ENCODE data around the gene MTMR3.

The MTMR3 gene

DNA sequence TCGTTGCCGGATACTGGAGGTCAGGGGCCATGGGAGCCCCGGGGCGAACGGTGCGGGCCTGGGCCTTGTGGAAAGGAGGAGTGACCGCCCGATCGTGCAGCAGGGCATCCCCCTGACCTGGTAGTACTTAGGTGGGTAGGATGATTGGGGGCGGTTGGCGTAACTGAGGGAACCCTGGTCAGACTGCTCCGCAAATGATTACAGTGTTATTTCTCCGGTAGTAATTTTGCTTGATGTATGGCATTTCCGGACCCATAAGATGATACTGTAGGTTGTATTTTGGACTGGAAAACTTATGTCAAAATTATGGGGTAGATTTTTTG, 762 bp downstream of the MTMR3 start:
- peak; percentile 18 for DNase-seq (ENCODE audit: low read depth)
- no peak for TF ChIP-seq CTCF (IDR thresholded peaks at IDR 0.05; ENCODE audit: insufficient read depth, low read depth, low read length, missing control alignments)
- peak overlapping the region; percentile 85 for H3K4me3 ChIP-seq (ENCODE audit: low read length)

DNA sequence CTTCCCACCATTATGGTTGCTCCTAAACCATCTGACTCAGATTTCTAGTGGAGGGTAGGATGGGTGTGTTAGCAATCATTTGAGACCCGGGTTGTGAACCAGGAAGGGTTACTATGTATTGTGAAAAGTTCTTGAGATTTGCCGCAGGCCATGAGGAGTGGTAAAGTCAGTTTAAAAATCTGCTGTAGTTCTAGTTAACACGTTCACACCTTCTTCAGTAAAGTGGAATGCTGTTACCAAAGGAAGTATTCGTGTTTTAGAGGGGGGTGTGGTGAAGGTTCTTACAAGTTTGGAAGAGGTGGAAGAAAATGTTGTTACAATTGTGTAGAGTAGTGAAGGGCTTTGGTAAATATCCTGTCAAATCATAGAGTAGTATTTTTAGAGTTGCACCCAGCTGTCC, 2.6 kb downstream of the MTMR3 start:
- H3K4me3 ChIP-seq (ENCODE audit: low read length) = no peak overlapping the region
- no peak for TF ChIP-seq CTCF (IDR thresholded peaks at IDR 0.05; ENCODE audit: insufficient read depth, low read depth, low read length, missing control alignments)
- DNase-seq (ENCODE audit: low read depth) = peak; percentile 76

DNA sequence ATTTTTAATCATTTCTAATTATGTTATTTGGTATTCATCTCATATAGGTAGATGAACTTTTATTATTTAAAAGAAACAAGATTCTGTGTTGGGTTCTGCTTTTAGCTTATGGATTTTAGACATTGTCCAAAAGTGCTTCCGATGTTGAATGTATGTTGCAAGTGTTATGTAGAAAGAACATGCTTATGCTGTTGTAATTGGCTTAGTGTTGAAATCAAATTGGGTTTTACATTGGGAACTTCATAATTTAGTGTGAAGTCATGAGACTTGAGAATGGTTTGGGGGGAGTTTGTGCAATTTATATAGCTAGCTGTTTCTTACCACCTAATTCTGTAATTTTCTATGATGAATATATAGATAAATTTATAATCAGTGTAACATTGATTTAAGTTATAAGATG, 3.6 kb downstream of the MTMR3 start:
- no peak for DNase-seq (ENCODE audit: low read depth)
- H3K4me3 ChIP-seq (ENCODE audit: low read length) = no peak overlapping the region
- TF ChIP-seq CTCF (IDR thresholded peaks at IDR 0.05; ENCODE audit: insufficient read depth, low read depth, low read length, missing control alignments) = no peak

GRCh38 chr22:29887358-29887757, 4.4 kb downstream of the MTMR3 start:
- no peak for DNase-seq (ENCODE audit: low read depth)
- TF ChIP-seq CTCF (IDR thresholded peaks at IDR 0.05; ENCODE audit: insufficient read depth, low read depth, low read length, missing control alignments) = no peak
- no peak overlapping the region for H3K4me3 ChIP-seq (ENCODE audit: low read length)

DNA sequence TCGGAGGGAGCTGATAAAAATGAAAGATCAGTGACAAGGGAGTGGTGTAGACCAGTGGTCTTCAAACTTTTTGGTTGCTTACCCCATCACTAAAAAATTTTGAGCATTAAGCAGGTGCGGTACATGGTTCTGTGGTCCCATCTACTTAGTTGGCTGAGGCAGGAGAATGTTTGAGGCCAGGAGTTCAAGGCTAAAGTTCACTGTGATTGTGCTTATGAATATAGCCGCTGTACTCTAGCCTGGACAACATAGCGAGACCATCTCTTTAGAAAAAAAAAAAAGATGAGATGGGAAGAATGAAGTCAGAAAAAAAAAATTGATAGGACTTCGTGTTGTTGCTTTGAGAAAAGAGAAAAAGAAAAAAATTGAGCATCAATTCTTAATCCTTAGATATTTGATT, 7.8 kb downstream of the MTMR3 start:
- no peak for TF ChIP-seq CTCF (IDR thresholded peaks at IDR 0.05; ENCODE audit: insufficient read depth, low read depth, low read length, missing control alignments)
- DNase-seq (ENCODE audit: low read depth) = no peak
- no peak overlapping the region for H3K4me3 ChIP-seq (ENCODE audit: low read length)

DNA sequence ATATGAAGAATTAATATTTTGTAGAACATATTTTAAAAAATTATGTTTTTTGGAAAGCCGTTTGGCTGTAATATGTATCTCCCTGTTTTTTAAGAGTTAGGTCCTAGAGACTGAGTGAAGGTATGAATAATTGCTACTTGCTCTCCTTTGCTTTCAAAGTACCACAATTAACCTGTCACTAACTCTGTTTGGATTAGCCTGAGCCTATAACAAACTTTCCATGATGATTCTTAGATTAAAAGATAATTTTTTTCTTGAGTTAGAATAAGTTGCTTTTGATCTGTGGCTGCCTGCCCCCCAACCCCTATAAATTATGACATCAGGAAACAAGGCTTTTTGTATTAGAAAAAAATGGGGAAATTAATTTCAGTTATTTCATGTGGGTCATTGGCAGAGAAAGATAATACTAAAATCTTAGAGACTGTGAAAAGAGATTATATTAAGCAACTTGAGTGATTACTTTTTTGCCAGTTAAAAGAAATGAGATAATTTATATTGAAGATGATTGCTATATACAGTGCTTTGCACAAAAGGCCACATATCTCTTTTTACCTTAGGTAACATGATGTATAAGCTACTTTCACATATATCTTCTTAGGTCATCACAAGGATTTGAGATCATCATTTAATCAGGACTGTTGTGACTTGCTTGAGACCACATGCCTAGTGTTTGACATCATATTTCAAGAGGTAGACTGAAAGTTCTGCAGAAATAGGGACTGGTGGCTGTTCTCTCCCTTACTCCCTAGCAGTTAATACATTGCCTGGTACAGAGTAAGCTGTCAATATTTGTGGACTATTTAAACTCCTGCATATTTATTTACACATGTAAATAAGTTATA, 9.6 kb downstream of the MTMR3 start:
- H3K4me3 ChIP-seq (ENCODE audit: low read length) = no peak overlapping the region
- TF ChIP-seq CTCF (IDR thresholded peaks at IDR 0.05; ENCODE audit: insufficient read depth, low read depth, low read length, missing control alignments) = no peak
- peak; percentile 14 for DNase-seq (ENCODE audit: low read depth)

DNA sequence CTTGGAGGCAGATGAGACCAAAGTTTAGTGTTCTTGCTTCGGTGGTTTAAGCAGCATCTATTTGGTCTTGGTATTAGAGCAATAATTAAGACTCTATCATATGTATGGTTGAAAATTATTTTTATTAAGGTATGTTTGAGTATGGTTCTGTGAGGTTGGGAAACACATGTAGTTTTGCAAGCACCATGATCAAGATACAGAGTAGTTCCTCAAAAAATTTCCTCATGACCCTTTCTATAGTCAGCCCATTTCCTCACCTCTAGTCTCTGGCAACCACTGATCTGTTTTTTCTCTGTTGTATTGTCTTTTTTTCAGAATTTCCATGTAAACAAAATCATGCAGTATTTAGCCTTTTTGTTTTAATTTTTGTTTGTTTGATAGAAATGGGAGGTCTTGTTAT, 18.4 kb downstream of the MTMR3 start:
- TF ChIP-seq CTCF (IDR thresholded peaks at IDR 0.05; ENCODE audit: insufficient read depth, low read depth, low read length, missing control alignments) = no peak
- H3K4me3 ChIP-seq (ENCODE audit: low read length) = no peak overlapping the region

More for the DNA sequence above, 18.4 kb downstream of the MTMR3 start:
- no peak for DNase-seq (ENCODE audit: low read depth)
